Thyroid gland (tissue), 4 donors: ENCODE results near the gene ZMYND19. TPM values are rescaled to one million over a fixed set of nuclear protein-coding genes. Genes with fewer than 3 reads are reported as not detected.
"Not testable (repeated sequence)": the region's sequence is repeated elsewhere in the genome, so short reads cannot be mapped to it uniquely, and the experiment has no call there.

ENCODE experiments used
- DNase-seq, 2 donors: peaks; one replicate each; pipeline ENCODE4 v3.0.0-alpha.2; 2019
- H3K27ac ChIP-seq, 3 donors: fragments of 200-600 bp; sonication (generic); 1 replicate in 2 of 3; 2 replicates in 1 of 3; pipeline ENCODE4 v1.5.1; 2016 to 2019; ENCODE audit warnings: mild to moderate bottlenecking in 1 of 3, moderate library complexity in 1 of 3
- H3K27me3 ChIP-seq: fragments of 200-600 bp; sonication (generic); one replicate; pipeline ENCODE4 v1.5.1; 2019
- H3K36me3 ChIP-seq, 2 donors: fragments of 200-600 bp; sonication (generic); one replicate each; pipeline ENCODE4 v1.5.1; 2016 to 2019
- H3K4me1 ChIP-seq, 2 donors: fragments of 200-600 bp; sonication (generic); one replicate each; pipeline ENCODE4 v1.5.1; 2017 to 2019
- H3K4me3 ChIP-seq, 3 donors: fragments of 200-600 bp; sonication (generic); replicated peaks in 1 of 3; 1 replicate in 2 of 3; 2 replicates in 1 of 3; pipeline ENCODE4 v1.5.1; 2016; ENCODE audit warnings: mild to moderate bottlenecking in 1 of 3
- H3K9me3 ChIP-seq: fragments of 200-600 bp; sonication (generic); one replicate; pipeline ENCODE4 v1.5.1; 2017
- POLR2A ChIP-seq, 2 donors: fragments of 450-650 bp; IDR thresholded peaks; one replicate each; pipeline ENCODE4 v1.6.1; 2017; ENCODE audit warnings: antibody characterized with exemption in 2 of 2, mild to moderate bottlenecking in 2 of 2, moderate library complexity in 1 of 2
- WGBS, 2 donors: methylation state at CpG; one replicate each; pipeline ENCODE4 v1.1.5; 2017; 5-methylcytosine and 5-hydroxymethylcytosine counted together
- intact Hi-C: fragments of 100-400 bp; cut with DNase I; formaldehyde crosslinking; loops from one replicate; pipeline ENCODE4 v1.15.1; 2023
- small RNA-seq: library from RNA; depleted of rRNA; stranded (forward); fragments of <200 nt; gene quantifications from one replicate; pipeline ENCODE3, GENCODE V24; 2016
- total RNA-seq, 4 donors: library from RNA; depleted of rRNA; stranded (reverse); fragments of >200 nt; gene quantifications; one replicate each; pipeline ENCODE4 v1.2.3, GENCODE V29; 2016
- TF ChIP-seq, protein P1 (sequence below), 6 experiments: fragments of 200-600 bp in 3 of 6; fragments of 450-650 bp in 3 of 6; sonication (generic) in 3 of 6; IDR thresholded peaks; one replicate each; pipeline ENCODE4 v1.5.1; 2016 to 2019; ENCODE audit warnings: antibody characterized with exemption in 6 of 6, mild to moderate bottlenecking in 2 of 6, inconsistent platforms in 1 of 6, moderate library complexity in 1 of 6

ZMYND19 gene
- total RNA-seq, 4 donors from 2014 or later = 8.7 to 14.3 (median 9.5) TPM

DNA sequence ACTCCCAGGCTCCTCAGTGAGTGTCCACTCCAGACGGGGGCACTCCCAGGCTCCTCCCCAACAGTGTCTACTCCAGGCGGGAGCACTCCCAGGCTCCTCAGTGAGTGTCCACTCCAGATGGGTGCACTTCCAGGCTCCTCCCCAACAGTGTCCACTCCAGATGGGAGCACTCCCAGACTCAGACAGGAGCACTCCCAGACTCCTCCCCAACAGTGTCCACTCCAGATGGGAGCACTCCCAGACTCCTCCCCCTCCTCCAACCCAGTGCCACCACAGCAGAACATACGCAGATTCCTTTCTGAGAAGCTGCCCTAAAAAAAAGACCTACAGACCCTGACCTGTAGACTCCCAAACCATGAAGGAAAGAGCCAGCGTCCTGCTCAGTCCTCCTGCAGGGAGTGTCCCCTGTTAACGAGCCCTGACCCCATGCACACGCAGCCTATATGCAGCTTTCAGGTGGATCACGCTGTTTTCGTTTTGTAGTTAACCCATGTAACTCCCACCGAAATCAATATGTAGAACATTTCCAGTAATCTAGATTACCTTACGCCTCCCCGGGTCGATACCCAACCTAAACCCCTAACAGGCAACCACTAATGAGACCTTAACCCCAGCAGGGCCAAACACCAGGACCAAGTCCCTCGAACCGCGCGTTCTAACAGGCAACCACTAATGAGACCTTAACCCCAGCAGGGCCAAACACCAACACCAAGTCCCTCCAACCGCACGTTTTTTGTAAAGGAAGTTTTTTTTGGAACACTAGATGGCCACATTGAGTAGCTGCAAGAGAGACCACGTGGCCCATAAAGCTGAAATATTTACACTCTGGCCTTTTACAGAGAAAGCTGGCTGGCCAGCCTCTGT, 55.8 kb downstream of the ZMYND19 start:
- H3K36me3 ChIP-seq = no peaks in the 10 kb centered on the region
- peak; percentile 68 to 75 for DNase-seq
- H3K4me3 ChIP-seq = no peak overlapping the region
- no peaks in the 10 kb centered on the region for H3K27me3 ChIP-seq
- intact Hi-C loops = no loop called here
- WGBS, 2 donors = 47% methylated on average over 18 to 19 of the region's 19 CpGs
- TF ChIP-seq POLR2A (IDR thresholded peaks at IDR 0.05) = no peak
- TF ChIP-seq, protein P1, sequence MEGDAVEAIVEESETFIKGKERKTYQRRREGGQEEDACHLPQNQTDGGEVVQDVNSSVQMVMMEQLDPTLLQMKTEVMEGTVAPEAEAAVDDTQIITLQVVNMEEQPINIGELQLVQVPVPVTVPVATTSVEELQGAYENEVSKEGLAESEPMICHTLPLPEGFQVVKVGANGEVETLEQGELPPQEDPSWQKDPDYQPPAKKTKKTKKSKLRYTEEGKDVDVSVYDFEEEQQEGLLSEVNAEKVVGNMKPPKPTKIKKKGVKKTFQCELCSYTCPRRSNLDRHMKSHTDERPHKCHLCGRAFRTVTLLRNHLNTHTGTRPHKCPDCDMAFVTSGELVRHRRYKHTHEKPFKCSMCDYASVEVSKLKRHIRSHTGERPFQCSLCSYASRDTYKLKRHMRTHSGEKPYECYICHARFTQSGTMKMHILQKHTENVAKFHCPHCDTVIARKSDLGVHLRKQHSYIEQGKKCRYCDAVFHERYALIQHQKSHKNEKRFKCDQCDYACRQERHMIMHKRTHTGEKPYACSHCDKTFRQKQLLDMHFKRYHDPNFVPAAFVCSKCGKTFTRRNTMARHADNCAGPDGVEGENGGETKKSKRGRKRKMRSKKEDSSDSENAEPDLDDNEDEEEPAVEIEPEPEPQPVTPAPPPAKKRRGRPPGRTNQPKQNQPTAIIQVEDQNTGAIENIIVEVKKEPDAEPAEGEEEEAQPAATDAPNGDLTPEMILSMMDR (IDR thresholded peaks at IDR 0.05) = peak; percentile 24 to 85 (median 58)
- H3K27ac ChIP-seq = no peak overlapping the region
- no peaks in the 10 kb centered on the region for H3K9me3 ChIP-seq
- H3K4me1 ChIP-seq = peaks cover 0 to 10% of the 10 kb centered on the region in 2 donors

DNA sequence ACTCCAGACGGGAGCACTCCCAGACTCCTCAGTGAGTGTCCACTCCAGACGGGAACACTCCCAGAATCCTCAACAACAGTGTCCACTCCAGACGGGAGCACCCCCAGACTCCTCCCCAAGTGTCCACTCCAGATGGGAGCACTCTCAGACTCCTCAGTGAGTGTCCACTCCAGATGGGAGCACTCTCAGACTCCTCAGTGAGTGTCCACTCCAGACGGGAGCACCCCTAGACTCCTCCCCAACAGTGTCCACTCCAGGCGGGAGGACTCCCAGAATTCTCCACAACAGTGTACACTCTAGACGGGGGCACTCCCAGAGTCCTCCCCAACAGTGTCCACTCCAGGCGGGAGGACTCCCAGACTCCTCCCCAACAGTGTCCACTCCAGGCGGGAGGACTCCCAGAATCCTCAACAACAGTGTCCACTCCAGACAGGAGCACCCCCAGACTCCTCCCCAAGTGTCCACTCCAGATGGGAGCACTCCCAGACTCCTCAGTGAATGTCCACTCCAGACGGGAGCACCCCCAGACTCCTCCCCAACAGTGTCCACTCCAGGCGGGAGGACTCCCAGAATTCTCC, 57.3 kb downstream of the ZMYND19 start:
- H3K27ac ChIP-seq, H3K4me3 ChIP-seq, H3K9me3 ChIP-seq, intact Hi-C loops, DNase-seq, H3K27me3 ChIP-seq, H3K36me3 ChIP-seq: not testable (repeated sequence)
- 63 to 73% methylated on average over 2 to 4 of the region's 10 CpGs for WGBS, 2 donors
- H3K4me1 ChIP-seq = peaks cover 0 to 10% of the 10 kb centered on the region in 2 donors

Small RNAs within 50 kb of the gene (small RNA-seq; reads per million reads assigned to genes)
- gene RF00017 = not detected

Other genes with a start within 250 kb of the ZMYND19 start
- gene EXD3, start 167.3 kb downstream of the ZMYND19 start, total RNA-seq = 10 to 100 TPM; 13.0 to 32.0 (median 26.6) TPM
- 10 to 100 TPM in 2 of 4 donors, 1 to 10 TPM in 2; 5.4 to 16.6 (median 10.0) TPM for gene NOXA1, start 167.1 kb downstream of the ZMYND19 start, total RNA-seq
- under 1 TPM in 2 of 4 donors, not detected in 2; 0.29 to 0.78 TPM for gene ENTPD8, start 149.2 kb downstream of the ZMYND19 start, total RNA-seq
- 10 to 100 TPM; 50.1 to 58.5 (median 54.2) TPM for gene NSMF, start 131.2 kb downstream of the ZMYND19 start, total RNA-seq
- 10 to 100 TPM; 10.1 to 23.6 (median 11.6) TPM for gene PNPLA7, start 40.1 kb downstream of the ZMYND19 start, total RNA-seq
- gene MRPL41, start 38.6 kb downstream of the ZMYND19 start, total RNA-seq = 10 to 100 TPM; 24.5 to 67.2 (median 47.7) TPM
- gene DPH7, start 11.6 kb downstream of the ZMYND19 start, total RNA-seq = 10 to 100 TPM; 20.8 to 47.4 (median 34.1) TPM
- gene ARRDC1, start 15.2 kb upstream of the ZMYND19 start, total RNA-seq = 10 to 100 TPM; 45.6 to 66.2 (median 61.2) TPM
- gene EHMT1, start 28.5 kb upstream of the ZMYND19 start, total RNA-seq = 10 to 100 TPM; 56.8 to 99.5 (median 94.4) TPM